IPS-18c (cell line): Measurements from ENCODE around the gene AGPAT3.

Source experiments
- H3K4me3 ChIP-seq: 2 replicates; pipeline ENCODE4 v1.7.0; 2013; ENCODE audit warnings: low read depth, mild to moderate bottlenecking, low read length, moderate library complexity; ENCODE audit not compliant: insufficient read depth
- H3K9me3 ChIP-seq: one replicate; pipeline ENCODE4 v1.6.1; 2013; ENCODE audit warnings: mild to moderate bottlenecking, low read length, moderate library complexity; ENCODE audit not compliant: control insufficient read depth, insufficient read depth

AGPAT3 gene

GRCh38 chr21:43948740-43949498, 83.9 kb downstream of the AGPAT3 start:
- no peak overlapping the region for H3K4me3 ChIP-seq
- no peaks in the 10 kb centered on the region for H3K9me3 ChIP-seq

GRCh38 chr21:43949499-43950208, 84.6 kb downstream of the AGPAT3 start:
- no peak overlapping the region for H3K4me3 ChIP-seq
- no peaks in the 10 kb centered on the region for H3K9me3 ChIP-seq

GRCh38 chr21:43950481-43950880, 85.5 kb downstream of the AGPAT3 start:
- Histone ChIP-seq H3K9me3 (no peaks in the 10 kb centered on the region), H3K4me3 (no peak overlapping the region)

GRCh38 chr21:43950936-43951335, 85.9 kb downstream of the AGPAT3 start:
- Histone ChIP-seq H3K4me3 (no peak overlapping the region), H3K9me3 (no peaks in the 10 kb centered on the region)

GRCh38 chr21:43951911-43952703, 87.1 kb downstream of the AGPAT3 start:
- H3K9me3 ChIP-seq, result no peaks in the 10 kb centered on the region

GRCh38 chr21:43953021-43953420, 88.0 kb downstream of the AGPAT3 start:
- Histone ChIP-seq H3K4me3 (no peak overlapping the region), H3K9me3 (no peaks in the 10 kb centered on the region)

More at GRCh38 chr21:43951911-43952703, 87.1 kb downstream of the AGPAT3 start:
- no peak overlapping the region for H3K4me3 ChIP-seq

GRCh38 chr21:43954042-43954441, 89.0 kb downstream of the AGPAT3 start:
- H3K9me3 ChIP-seq, result no peaks in the 10 kb centered on the region

GRCh38 chr21:43954896-43955295, 89.9 kb downstream of the AGPAT3 start:
- H3K4me3 ChIP-seq, result no peak overlapping the region
- no peaks in the 10 kb centered on the region for H3K9me3 ChIP-seq

More at GRCh38 chr21:43954042-43954441, 89.0 kb downstream of the AGPAT3 start:
- H3K4me3 ChIP-seq, result no peak overlapping the region

GRCh38 chr21:43956019-43956669, 91.1 kb downstream of the AGPAT3 start:
- Histone ChIP-seq H3K9me3 (no peaks in the 10 kb centered on the region), H3K4me3 (no peak overlapping the region)

- Histone ChIP-seq H3K9me3 (no peaks in the 10 kb centered on the region), H3K4me3 (no peak overlapping the region)
Measured at GRCh38 chr21:43956670-43957035, 91.6 kb downstream of the AGPAT3 start.

- no peaks in the 10 kb centered on the region for H3K9me3 ChIP-seq
Measured at GRCh38 chr21:43957128-43957571, 92.1 kb downstream of the AGPAT3 start.

GRCh38 chr21:43957611-43958362, 92.8 kb downstream of the AGPAT3 start:
- H3K4me3 ChIP-seq, result no peak overlapping the region

More at GRCh38 chr21:43957128-43957571, 92.1 kb downstream of the AGPAT3 start:
- no peak overlapping the region for H3K4me3 ChIP-seq

GRCh38 chr21:43958364-43959158, 93.5 kb downstream of the AGPAT3 start:
- no peaks in the 10 kb centered on the region for H3K9me3 ChIP-seq
- H3K4me3 ChIP-seq, result no peak overlapping the region

More at GRCh38 chr21:43957611-43958362, 92.8 kb downstream of the AGPAT3 start:
- H3K9me3 ChIP-seq, result no peaks in the 10 kb centered on the region

- Histone ChIP-seq H3K4me3 (no peak overlapping the region), H3K9me3 (no peaks in the 10 kb centered on the region)
Measured at GRCh38 chr21:43959231-43960116, 94.5 kb downstream of the AGPAT3 start.

GRCh38 chr21:43961382-43961909, 96.4 kb downstream of the AGPAT3 start:
- no peak overlapping the region for H3K4me3 ChIP-seq
- no peaks in the 10 kb centered on the region for H3K9me3 ChIP-seq
